CD4-positive, alpha-beta T cell treated with Interleukin-6 for 4 hours (primary cell): ENCODE data around the gene SPDYE18.
"Not testable (repeated sequence)": the region's sequence is repeated elsewhere in the genome, so short reads cannot be mapped to it uniquely, and the experiment has no call there.

ENCODE experiments used
- DNase-seq: peaks from one replicate; pipeline ENCODE4 v3.0.0-alpha.2; 2020; ENCODE audit warnings: mixed read lengths

Gene SPDYE18, protein sequence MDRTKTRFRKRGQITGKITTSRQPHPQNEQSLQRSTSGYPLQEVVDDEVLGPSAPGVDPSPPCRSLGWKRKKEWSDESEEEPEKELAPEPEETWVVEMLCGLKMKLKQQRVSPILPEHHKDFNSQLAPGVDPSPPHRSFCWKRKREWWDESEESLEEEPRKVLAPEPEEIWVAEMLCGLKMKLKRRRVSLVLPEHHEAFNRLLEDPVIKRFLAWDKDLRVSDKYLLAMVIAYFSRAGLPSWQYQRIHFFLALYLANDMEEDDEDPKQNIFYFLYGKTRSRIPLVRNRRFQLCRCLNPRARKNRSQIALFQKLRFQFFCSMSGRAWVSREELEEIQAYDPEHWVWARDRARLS

DNA sequence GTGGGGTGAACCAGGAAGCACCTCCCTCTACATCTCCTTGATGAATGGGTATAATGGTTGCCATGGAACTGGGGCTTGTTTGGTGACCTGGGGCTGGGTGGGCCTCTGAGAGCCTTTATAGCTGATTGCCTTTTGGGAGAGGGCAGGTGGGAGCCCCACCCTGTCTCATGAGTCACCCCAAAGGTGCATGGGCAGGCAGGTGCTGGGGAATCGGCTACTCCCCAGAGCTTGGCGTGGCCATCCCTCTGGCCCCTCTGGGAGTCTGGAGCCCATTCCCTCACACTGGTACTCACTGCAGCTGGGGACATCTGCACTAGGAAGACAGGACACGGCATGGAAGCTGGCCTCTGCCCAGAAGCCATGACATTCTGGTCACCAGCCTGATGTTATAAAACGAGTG, at the start of gene SPDYE18:
Gene SPDYE18, minus strand, starts transcription at position 2 of the 400 bp plus-strand sequence. CDS start 2,046 bp downstream, outside the sequence.
- DNase-seq, result not testable (repeated sequence)

DNA sequence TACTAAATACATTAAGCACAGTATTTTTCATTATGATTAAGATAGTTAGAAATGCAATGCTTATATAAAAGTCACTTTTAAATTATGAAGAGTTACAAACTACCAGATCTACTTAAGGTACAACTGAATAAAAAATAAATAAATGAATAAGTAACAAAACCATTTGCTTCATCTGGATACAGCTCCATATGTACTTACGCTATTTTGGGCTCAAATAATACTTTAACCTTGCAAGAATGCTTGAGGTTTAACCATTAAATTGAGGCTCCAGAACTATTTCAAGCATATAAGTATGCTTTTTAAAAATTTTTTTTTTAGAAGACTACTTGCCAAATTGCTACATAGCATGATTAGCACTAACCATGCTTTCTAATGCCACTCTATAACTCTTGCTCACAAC, 46.0 kb upstream of the SPDYE18 start:
- DNase-seq, result not testable (repeated sequence)

DNA sequence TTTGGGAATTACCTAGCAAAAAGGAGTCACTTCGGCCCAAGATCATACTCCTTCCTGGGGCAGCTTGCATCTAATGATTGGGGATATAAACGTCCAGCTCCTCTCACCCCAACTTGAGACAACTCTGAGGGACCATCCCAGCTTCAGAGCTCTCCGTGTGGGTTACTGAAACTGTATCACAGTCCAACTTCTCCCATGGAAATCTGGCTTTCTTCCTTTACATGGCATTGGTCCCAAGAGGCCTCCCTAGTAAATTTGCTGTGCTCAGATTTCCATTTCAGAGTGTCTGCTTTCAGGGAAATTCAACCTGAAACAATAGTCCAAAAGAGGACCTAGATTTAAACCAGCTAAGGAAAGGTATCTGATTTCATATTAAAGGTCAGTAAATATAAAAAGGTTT, 45.3 kb upstream of the SPDYE18 start:
- DNase-seq, result not testable (repeated sequence)

DNA sequence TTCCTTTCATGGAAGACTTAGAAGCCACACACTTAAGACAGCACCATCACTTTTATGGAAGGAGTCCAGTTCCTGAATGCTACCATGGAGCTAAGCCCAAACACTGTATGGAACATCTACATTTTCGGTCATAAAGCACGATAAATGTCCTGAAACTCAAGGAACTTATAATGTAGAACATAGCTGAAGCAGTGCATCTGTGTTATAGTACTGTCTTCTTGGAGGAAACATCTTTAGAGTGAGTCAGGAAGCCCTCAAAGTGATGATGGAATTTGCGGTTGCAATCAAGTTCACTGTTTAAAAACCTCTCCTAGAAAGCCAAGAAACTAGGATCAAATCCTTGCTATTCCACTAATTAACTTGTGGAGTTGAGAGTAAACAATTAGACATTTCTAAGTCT, 43.5 kb upstream of the SPDYE18 start:
- DNase-seq, result not testable (repeated sequence)

DNA sequence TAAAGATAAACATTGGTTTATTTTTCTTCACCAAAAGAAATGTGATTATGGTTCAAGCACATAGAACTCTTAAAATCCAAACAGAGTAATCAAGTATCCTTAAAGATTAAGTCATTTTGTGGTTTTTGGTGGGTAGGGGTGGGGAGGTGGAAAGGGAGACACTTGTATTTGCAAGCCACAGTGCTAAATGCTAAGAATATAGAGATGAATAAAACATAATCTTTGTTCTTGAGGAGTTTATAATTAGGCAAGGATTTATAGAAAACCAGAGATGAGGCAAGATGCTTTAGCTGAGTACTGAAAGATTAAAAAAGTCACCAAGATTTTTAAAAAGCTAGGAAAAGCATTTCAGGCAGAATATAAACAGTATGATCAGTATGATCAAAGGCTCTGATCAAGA, 40.3 kb upstream of the SPDYE18 start:
- not testable (repeated sequence) for DNase-seq

DNA sequence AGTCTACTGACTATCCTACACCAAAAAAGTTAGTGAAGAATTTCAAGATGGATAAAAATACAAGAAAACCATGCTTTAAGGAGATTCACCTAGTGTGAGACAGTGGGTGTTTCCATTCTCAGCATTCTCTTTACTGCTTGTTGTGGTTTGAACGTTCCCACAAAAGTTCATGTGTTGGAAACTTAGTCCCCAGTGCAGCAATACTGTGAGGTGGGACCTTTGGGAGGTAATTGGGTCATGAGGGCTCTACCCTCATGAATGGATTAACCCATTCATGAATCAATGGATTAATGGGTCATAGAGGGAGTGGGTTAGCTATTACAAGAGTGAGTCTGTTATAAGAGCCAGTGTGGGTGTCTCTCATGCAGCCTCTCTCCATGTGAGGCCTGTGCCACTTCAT, 38.8 kb upstream of the SPDYE18 start:
- DNase-seq, result not testable (repeated sequence)

DNA sequence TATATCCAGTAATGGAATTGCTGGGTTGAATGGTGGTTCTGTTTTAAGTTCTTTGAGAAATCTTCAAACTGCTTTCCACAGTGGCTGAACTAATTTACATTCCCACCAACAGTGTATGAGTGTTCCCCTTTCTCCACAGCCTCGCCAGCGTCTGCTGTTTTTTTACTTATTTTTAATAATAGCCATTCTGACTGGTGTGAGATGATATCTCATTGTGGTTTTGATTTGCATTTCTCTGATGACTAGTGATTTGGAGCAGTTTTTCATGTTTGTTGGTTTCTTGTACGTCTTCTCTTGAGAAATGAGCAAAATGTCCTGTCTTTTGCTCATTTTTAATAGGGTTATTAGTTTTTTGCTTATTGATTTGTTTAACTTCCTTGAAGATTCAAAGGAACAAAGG, 38.1 kb upstream of the SPDYE18 start:
- DNase-seq, result not testable (repeated sequence)

DNA sequence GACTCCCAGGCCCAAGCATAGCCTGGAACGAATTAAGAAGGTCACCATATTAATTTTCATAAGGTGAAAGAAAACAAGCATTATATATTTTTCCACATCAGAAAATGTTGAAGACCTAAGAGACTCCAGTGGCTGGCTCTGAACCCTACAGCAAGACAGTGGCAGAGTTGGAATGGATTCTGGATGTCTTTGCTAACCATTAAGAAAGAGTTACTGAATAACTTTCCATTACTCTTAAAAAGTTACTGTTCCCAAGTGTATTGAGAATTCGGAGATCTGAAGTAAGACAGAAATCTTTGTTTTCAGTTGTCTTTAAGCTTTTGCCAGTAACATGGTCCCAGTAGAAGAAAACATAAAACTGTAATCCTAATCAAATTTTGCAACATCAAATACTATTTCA, 29.9 kb upstream of the SPDYE18 start:
- DNase-seq, result not testable (repeated sequence)

DNA sequence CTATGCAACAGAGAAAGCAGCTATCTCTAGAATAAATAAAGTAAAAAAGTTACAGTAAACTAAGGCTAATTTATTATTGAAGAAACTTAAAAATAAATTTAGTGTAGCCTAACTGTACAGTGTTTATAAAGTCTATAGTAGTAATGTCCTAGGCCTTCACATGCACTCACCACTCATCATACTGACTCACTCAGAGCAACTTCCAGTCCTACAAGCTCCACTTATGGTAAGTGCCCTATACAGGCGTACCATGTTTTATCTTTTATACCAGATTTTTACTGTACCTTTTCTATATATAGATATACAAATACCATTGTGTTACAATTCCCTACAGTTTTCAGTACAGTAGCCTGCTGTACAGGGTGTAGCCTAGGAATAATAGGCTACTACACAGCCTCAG, 19.8 kb upstream of the SPDYE18 start:
- DNase-seq, result not testable (repeated sequence)

DNA sequence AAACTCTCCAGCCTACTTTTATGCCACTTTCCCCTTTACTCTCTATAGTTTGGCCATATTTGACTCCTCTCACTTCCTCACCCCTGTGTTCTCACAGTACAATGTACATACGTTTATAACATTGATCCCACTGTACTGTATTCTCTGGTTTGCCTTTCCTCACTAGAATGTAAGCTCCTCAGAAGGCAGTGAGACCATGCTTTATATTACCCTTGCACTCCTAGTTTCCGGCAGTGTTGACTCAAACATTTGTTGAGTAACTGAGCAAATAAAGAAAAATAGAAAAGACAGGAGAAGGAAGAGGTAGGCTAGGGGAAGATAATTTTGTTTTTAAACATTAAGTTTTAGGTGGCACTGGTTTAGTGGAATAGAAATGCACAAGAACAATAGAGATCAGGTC, 17.9 kb upstream of the SPDYE18 start:
- not testable (repeated sequence) for DNase-seq

DNA sequence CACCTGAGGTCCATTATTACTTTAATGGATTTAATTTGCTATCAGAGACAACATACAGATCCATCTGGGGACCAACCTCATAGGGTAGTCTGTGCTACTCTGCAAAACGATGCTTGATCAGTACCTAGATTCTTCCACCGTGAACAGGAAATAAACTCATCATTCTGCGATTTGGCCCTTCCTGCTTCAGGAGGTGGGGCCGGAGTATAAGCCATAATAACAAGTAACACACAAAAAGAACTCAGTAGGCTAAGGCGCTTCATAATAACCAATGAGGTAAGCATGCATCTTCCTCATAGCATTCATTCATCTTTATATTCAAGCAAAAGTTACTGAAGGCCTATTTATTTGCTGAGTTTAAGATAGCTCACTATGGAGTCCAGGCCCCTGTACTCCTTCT, 17.3 kb upstream of the SPDYE18 start:
- not testable (repeated sequence) for DNase-seq

DNA sequence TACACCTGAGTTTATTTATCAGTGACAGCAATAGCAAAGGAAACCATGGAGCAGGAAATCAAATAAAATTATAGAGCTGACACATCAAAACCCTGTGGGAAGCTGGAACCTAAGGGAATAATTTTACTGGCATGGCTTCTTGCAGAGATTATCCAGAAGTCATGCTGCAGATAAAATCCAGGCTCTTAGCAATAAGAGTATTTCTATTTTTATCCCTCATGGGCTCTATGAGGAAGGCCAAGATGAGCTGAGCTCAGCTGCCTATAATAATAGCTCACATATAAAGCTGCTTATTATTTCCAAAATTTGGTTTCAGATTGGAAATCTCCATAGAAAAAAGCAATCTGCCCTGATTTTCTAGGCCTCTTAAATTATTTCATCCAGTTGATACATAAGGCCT, 16.8 kb upstream of the SPDYE18 start:
- not testable (repeated sequence) for DNase-seq

DNA sequence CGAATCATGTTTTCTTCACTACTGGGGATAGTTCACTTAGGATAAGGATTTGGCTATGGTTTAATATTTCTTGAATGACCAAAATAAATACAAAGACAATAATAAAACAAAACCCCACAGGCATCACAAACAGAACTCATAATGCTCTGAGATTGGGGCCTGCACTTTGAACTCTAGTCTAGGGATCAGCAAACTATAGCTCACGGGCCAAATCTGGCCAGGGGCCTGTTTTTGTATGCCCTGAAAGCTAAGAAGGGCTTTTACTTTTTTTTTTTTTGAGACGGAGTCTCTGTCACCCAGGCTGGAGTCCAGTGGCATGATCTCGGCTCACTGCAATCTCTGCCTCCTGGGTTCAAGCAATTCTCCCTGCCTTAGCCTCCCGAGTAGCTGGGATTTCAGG, 14.7 kb upstream of the SPDYE18 start:
- DNase-seq, result not testable (repeated sequence)

DNA sequence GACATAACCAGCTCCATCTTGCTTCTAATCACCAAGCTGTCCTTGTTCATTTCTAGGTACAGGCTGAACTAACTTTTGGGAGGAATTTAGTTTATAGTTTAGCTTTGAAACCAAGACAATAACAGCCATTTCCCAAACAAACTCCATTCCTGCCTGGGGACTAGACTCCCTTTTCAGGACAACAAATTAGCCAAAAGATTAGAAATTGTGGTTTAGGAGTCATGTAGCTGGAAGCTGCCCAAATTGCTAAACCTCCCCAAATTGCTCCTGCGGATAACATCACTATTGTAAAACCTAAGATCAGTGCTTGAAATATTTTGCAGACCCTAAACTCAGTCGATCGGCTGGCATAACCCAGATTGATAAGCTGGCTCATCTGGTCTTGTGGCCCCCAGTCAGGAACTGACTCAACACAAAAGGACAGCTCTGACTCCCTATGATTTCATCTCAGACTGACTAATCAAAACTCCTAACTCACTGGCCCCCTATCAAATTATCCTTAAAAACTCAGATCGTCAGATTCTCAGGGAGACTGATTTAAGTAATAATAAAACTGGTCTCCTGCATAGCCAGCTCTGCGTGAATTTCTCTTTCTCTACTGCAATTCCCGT, 12.5 kb upstream of the SPDYE18 start:
- not testable (repeated sequence) for DNase-seq

DNA sequence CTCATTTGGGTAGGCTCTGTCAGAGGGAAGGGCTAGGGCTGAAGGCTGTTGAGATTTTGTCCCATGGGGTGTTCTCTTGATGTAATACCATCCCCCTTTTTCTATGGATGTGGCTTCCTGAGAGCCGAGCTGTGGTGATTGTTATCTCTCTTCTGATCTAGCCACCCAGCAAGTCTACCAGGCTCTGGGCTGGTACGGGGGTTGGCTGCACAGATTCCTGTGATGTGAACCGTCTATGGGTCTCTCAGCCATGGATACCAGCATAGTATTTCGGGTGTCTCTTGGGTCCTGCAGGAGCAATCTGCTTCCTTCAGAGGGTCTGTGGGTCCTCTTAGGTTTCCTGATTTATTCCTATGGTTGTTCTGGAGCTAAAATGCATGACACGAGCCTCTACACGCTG, 8.8 kb upstream of the SPDYE18 start:
- not testable (repeated sequence) for DNase-seq

DNA sequence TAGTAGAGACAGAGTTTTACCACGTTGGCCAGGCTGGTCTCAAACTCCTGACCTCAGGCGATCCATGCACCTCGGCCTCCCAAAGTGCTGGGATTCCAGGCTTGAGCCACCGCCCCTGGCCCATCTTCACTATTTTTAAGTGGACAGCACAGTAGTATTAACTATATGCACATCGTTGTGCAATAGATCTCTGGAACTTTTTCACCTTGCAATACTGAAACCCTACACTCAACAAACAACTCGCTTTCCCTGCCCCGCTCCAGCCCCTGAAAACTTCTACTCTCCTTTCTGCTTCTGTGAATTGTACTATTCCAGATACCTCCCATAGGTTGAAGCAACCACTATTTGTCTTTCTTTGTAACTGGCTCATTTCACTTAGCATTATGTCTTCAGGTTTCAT, 3.5 kb upstream of the SPDYE18 start:
- DNase-seq, result not testable (repeated sequence)

DNA sequence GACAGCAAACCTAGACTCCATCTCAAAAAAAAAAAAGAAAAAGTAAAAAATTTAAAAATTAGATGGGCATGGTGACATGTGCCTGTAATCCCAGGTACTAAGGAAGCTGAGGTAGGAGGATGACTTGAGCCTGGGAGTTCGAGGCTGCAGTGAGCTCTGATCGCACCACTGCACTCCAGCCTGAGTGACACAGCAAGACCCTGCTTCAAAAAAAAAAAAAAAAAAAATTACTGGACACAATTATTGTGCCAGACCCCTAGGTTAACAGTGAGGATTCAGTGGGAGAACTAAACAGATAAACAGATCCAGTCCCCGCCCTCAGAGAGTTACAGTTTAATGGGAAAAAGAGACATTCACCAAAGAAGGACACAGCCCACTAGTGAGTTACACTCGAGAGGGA, 1.4 kb upstream of the SPDYE18 start:
- DNase-seq, result not testable (repeated sequence)

DNA sequence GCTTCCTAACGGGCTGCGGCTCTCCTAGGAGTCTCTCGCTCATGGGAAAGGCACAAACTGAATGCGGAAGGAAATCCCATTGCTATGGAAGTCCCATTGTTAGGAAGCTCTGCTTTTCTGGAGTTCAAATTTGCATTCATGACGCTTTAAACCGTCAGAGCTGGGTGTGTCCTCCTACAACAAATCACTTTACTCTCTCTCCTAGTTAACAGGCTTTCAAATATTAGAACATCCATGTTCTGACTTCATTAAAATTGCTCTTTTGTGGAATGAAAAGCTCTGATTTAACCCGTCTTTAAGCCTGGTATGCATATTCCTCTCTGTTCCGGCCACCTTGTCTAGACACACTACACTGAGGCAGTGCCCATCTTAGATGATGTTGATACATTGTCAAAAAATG, 30.1 kb downstream of the SPDYE18 start, which contains the start of gene SPDYE17:
Gene SPDYE17, minus strand, starts transcription at position 101 of the 400 bp plus-strand sequence. CDS start 1,791 bp downstream, outside the sequence.
- not testable (repeated sequence) for DNase-seq

DNA sequence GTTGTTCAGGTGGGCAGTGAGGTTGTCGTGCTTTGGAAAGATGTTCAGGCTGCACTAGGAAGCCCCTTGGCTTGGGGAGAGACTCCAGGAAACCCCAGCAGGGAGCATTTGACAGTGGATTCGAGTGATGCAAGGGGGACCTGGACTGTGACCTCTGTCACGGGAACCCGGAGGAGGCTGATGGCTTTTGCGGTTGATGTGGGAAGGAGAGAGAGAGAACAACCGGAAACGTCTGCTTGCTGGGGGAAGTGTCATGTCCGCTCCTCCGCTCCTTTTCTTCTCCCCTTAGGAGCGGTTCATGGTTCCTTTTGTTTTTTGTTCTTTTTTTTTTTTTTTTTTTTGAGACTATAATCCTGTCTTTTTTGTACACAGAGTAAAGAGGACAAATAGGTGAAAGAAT, 36.0 kb downstream of the SPDYE18 start:
- not testable (repeated sequence) for DNase-seq

DNA sequence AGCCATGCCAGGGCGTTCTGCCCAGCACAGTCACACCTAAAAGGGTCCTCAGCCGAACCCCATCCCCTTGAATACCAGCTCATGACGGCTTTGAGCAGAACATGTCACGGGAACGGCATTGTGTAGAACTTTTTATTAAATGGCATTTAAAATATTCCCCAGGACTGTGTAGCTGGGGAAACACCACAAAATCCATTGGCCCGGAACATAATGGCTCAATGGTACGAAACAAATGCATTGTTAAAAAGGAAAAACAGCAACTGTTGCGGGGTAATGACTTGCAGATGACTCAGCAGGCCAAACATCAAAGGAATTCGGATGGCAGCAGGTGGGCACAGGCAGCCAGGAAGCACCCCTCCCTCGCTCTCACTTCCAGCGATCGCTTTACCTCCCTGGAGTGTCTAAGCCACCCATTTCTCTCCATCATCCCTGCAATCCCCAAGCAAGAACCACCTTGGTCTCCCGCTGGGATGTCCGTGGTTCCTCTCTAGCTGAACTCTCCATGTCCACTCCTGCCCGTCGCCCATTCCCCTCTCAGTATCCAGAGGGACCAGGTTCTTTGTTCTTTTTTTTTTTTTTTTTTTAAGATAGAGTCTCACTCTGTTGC, 52.2 kb downstream of the SPDYE18 start:
- DNase-seq, result not testable (repeated sequence)

DNA sequence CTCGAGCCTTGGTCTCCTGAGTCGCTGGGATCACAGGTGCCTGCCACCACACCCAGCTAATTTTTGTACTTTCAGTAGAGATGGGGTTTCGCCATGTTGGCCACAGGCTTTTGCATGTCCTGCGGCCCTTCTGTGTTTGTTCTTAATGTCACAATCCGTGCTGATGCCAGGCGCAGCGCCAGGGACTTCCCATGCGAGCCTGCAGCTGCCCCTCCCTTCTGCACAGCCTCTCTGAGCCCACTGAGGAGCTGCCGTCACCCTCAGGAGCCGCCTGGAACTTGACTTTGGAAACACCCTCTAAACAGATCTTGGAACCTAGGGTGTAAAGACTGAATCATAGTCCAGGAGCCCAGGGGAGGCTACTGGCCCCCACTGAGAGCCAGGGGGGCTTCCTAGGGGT, 54.4 kb downstream of the SPDYE18 start:
- not testable (repeated sequence) for DNase-seq

DNA sequence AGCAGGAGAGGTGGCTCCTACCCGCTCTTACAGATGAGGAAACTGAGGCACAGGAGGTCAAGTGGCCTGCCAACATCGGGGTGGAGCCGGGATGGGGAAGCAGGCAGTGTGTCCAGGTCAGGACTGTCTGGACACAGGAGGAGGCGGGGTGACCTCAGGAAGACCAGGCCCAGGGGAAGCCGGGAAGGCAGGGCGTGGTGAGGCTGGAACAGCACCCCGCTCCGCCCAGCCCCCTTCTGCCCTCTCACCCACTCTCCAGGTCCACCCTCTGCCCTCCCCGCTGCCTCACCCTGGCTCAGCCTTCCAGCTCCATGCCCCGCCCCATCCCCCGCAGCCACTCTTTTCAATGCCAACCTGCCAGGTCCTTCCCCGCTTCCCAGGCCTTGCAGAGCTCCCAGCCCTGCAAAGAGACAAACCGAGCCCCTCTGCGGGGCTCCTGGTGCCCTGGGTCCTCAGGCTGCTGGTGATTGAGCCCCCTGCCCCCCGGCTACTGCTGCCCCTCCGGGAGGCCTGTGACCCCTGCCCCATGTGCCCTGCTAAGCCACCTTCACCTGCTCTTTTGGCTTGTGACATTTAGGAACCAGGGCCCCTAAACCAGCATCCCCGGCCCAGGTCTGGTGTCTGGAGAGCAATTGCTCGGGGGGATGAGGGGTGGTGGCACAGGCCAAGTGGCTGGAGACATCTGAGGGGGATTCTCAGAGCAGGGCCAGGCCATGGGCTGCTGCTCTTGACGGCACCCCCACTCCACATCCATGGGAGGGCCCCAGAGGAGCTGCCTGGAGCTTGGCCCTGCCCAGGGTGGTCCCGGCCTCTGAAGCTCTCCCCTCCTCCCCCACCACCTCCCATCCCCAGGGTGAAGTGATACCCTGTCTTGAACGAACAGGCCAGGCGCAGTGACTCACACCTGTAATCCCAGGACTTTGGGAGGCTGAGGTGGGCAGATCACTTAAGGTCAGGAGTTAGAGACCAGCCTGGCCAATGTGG, 55.9 kb downstream of the SPDYE18 start:
- not testable (repeated sequence) for DNase-seq
